ENCODE measurements around the gene ALCAM.

DNA sequence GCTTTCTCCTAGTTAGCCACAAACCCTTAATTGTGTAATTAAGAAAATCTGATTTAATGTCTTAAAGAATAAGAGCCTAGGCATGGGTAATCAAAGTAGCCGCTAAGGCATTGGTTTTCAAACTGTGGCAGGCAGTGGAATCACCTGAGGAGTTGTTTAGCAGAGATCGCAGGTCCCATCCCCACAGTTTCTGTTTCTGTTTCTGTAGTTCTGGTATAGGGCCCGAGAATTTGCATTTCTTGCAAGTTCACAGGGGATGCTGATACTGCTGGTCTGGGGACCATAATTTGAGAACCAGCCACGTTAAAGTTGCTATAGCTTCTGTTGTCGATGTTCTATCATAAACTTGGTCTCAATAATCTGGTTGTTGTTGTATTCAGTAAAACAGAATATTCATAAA is 204.3 kb downstream of the ALCAM start:
- TF ChIP-seq, protein P1, sequence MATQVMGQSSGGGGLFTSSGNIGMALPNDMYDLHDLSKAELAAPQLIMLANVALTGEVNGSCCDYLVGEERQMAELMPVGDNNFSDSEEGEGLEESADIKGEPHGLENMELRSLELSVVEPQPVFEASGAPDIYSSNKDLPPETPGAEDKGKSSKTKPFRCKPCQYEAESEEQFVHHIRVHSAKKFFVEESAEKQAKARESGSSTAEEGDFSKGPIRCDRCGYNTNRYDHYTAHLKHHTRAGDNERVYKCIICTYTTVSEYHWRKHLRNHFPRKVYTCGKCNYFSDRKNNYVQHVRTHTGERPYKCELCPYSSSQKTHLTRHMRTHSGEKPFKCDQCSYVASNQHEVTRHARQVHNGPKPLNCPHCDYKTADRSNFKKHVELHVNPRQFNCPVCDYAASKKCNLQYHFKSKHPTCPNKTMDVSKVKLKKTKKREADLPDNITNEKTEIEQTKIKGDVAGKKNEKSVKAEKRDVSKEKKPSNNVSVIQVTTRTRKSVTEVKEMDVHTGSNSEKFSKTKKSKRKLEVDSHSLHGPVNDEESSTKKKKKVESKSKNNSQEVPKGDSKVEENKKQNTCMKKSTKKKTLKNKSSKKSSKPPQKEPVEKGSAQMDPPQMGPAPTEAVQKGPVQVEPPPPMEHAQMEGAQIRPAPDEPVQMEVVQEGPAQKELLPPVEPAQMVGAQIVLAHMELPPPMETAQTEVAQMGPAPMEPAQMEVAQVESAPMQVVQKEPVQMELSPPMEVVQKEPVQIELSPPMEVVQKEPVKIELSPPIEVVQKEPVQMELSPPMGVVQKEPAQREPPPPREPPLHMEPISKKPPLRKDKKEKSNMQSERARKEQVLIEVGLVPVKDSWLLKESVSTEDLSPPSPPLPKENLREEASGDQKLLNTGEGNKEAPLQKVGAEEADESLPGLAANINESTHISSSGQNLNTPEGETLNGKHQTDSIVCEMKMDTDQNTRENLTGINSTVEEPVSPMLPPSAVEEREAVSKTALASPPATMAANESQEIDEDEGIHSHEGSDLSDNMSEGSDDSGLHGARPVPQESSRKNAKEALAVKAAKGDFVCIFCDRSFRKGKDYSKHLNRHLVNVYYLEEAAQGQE (IDR thresholded peaks at IDR 0.05; ENCODE audit: borderline replicate concordance), result no peak
- TF ChIP-seq EZH2 (IDR thresholded peaks at IDR 0.05; ENCODE audit: borderline replicate concordance, insufficient read depth, low read length, poor library complexity, severe bottlenecking) (no peak), TAF1 (IDR thresholded peaks at IDR 0.05; ENCODE audit: low read depth) (no peak), MXI1 (conservative IDR thresholded peaks at IDR 0.05; ENCODE audit: poor library complexity, severe bottlenecking) (no peak), EP300 (conservative IDR thresholded peaks at IDR 0.05; ENCODE audit: poor library complexity, severe bottlenecking) (no peak)
- TF ChIP-seq, protein P2, sequence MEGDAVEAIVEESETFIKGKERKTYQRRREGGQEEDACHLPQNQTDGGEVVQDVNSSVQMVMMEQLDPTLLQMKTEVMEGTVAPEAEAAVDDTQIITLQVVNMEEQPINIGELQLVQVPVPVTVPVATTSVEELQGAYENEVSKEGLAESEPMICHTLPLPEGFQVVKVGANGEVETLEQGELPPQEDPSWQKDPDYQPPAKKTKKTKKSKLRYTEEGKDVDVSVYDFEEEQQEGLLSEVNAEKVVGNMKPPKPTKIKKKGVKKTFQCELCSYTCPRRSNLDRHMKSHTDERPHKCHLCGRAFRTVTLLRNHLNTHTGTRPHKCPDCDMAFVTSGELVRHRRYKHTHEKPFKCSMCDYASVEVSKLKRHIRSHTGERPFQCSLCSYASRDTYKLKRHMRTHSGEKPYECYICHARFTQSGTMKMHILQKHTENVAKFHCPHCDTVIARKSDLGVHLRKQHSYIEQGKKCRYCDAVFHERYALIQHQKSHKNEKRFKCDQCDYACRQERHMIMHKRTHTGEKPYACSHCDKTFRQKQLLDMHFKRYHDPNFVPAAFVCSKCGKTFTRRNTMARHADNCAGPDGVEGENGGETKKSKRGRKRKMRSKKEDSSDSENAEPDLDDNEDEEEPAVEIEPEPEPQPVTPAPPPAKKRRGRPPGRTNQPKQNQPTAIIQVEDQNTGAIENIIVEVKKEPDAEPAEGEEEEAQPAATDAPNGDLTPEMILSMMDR (IDR thresholded peaks at IDR 0.05; ENCODE audit: poor library complexity, severe bottlenecking), result no peak

Data from neural cell (in vitro differentiated cells).